Mesodermal cell (in vitro differentiated cells): ENCODE results near the gene RAB14.

ENCODE experiments used
- H3K27ac ChIP-seq: 2 replicates; pipeline ENCODE4 v1.7.0; 2013; ENCODE audit warnings: mild to moderate bottlenecking, low read depth, low read length, moderate library complexity; ENCODE audit not compliant: severe bottlenecking
- H3K36me3 ChIP-seq: 2 replicates; pipeline ENCODE4 v1.7.1; 2013; ENCODE audit warnings: mild to moderate bottlenecking, low read length, moderate library complexity; ENCODE audit not compliant: control insufficient read depth, insufficient read depth
- H3K4me1 ChIP-seq: one replicate; pipeline ENCODE4 v1.7.1; 2013; ENCODE audit warnings: mild to moderate bottlenecking, low read length; ENCODE audit not compliant: insufficient read depth, control insufficient read depth, poor library complexity, severe bottlenecking
- H3K4me3 ChIP-seq: 2 replicates; pipeline ENCODE4 v1.7.0; 2013; ENCODE audit warnings: low read length, control low read depth, mild to moderate bottlenecking; ENCODE audit not compliant: insufficient read depth, poor library complexity, severe bottlenecking; ENCODE audit errors: extremely low read depth
- H3K9me3 ChIP-seq: 2 replicates; pipeline ENCODE4 v1.7.1; 2013; ENCODE audit warnings: mild to moderate bottlenecking, low read length, moderate library complexity; ENCODE audit not compliant: control insufficient read depth
- WGBS, 2 experiments: methylation state at CpG; one replicate each; pipeline ENCODE4 v1.1.5; 2013; ENCODE audit warnings: missing lambda C conversion rate in 2 of 2; ENCODE audit not compliant: insufficient coverage in 2 of 2; 5-methylcytosine and 5-hydroxymethylcytosine counted together

Gene RAB14

GRCh38 chr9:121204121-121204520 is 2.5 kb upstream of the RAB14 start:
- Histone ChIP-seq H3K4me3 (no peak overlapping the region), H3K27ac (no peak overlapping the region), H3K4me1 (no peaks in the 10 kb centered on the region), H3K36me3 (no peaks in the 10 kb centered on the region), H3K9me3 (no peaks in the 10 kb centered on the region)
- WGBS, 2 experiments, result 80% methylated on average over 1 of the region's 2 CpGs; no CpG with 5 or more reads in 1 of the 2 experiments

DNA sequence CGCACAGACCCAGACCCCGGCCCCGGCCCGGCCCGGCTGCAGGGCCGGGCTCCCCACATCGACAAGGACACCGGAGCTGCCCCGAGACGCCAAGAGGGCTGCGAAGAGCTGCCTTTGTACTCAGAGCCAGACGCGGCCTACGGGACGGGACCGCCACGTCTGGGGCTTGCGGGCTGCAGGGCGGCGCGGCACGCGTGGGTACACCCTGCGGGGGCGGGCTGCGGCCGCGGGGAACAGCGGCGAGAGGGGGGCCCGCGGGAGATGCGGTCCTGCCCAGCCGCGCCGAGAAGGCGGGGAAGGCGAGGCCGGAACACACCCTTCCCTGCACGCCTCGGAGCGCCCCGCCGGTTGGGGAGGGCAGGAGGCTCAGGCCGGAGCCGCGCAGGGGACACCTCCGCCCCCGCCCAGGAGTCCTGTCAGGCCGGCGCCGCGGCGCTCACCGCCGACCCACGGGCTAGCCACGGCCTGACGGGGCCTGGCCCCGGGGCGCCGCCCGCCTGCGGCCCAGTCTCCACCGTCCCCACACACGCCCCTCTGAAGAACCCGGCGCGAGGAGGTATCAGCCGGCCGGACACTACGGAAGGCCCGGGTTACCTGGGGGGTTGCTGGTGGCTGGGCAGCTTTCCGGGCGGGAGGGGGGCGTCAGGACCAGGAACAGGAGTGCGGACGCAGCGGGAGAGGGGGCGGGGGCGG is 478 bp downstream of the RAB14 start:
- Histone ChIP-seq H3K4me1 (peaks cover 12% of the 10 kb centered on the region), H3K9me3 (no peaks in the 10 kb centered on the region), H3K4me3 (peak overlapping the region; percentile 94), H3K27ac (peak overlapping the region; percentile 81), H3K36me3 (no peaks in the 10 kb centered on the region)
- 0 to 1% methylated on average over 42 to 66 of the region's 81 CpGs for WGBS, 2 experiments

DNA sequence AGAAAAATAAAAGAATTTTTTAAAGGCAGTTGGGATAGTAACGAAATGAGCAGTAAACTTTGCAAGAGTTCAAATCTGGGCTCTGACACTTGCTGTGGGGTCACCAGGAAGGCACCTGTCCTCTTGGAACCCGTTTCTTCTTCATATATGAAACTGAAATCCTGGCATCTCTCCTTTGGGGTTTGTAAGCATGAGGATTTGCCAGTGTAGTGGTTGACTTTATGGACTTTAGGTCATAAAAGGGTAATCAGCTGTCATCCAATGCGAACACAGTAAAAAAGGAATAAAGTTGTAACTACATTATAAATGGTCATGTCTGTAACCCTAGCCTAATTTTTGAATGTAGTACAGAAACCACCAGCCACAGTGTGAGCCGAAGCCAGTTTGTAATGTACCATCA is 1.3 kb downstream of the RAB14 start:
- Histone ChIP-seq H3K9me3 (no peaks in the 10 kb centered on the region), H3K36me3 (no peaks in the 10 kb centered on the region), H3K4me3 (peak overlapping the region; percentile 94), H3K27ac (no peak overlapping the region), H3K4me1 (peaks cover 12% of the 10 kb centered on the region)
- 80% methylated on average over 1 of the region's 4 CpGs; no CpG with 5 or more reads in 1 of the 2 experiments for WGBS, 2 experiments

- Histone ChIP-seq H3K9me3 (no peaks in the 10 kb centered on the region), H3K4me3 (peak overlapping the region; percentile 94), H3K27ac (no peak overlapping the region), H3K4me1 (peaks cover 12% of the 10 kb centered on the region), H3K36me3 (no peaks in the 10 kb centered on the region)
- no CpG with 5 or more reads among the region's 2 CpGs for WGBS, 2 experiments
These were observed 1.7 kb downstream of the RAB14 start for GRCh38 chr9:121199921-121200320.

DNA sequence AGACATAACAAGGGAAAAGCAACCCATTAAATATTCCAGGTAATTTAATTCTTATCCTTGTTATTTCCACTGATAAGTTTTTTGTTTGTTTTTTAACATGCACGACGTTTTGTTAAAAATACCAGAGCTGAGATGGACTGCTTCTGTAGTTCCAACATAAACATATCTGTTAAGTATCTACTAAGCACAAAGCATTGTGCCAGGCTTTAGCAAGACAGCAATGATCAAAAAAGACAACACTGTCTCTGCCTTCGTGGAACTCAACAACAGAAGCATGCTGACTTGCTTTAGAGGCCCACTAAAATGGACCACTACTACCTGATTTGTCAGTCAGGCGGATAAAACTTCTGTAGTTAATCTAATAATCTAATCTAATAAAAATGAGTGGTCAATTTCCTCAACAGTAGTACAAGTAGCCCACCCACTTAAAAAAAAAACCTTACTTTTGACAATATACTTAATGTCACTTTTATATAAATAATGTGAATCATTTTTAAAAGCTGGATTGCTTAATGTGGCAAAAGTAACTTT is 3.1 kb downstream of the RAB14 start:
- peaks cover 12% of the 10 kb centered on the region for H3K4me1 ChIP-seq
- no peaks in the 10 kb centered on the region for H3K9me3 ChIP-seq
- no peak overlapping the region for H3K4me3 ChIP-seq
- H3K36me3 ChIP-seq, result no peaks in the 10 kb centered on the region
- H3K27ac ChIP-seq, result no peak overlapping the region
- WGBS, 2 experiments, result 20 to 81% methylated on average over 1 to 3 of the region's 4 CpGs

DNA sequence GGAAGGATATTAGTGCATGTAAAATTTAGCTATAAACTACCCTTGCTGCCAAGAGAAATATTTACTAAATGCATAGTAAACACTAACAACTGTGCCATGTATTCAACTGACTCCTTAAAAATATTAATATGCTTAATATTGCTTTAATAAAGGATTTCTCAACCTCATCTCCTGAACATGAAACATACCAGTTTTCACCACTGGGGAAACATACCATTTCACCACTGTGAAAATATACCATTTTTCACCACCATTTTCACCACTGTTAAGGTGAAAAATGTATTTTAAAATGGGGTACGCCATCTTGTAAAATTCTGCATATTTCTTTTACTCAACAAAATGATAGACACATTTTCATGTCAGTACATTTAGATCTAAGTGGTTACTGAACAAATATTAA is 4.5 kb downstream of the RAB14 start:
- Histone ChIP-seq H3K36me3 (no peaks in the 10 kb centered on the region), H3K4me3 (no peak overlapping the region), H3K27ac (no peak overlapping the region), H3K9me3 (no peaks in the 10 kb centered on the region), H3K4me1 (peaks cover 14% of the 10 kb centered on the region)
- no CpG with 5 or more reads among the region's 1 CpG for WGBS, 2 experiments

DNA sequence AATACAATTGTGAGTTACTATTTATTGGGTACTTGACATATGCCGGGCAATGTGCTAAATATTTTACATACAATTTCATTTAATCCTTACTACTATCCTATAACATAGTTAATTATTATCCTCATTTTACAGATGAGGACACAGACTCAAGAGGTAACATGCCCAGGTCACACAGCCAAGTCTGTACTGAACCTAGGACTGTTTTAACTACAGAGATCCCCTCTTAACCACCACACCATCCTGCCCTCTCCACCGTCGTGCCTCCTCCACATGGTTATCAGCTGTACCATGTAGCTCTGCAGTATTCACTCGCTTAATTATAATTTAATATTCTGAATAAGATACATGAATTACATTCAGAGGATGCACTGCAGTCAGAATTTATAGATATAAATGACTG is 5.3 kb downstream of the RAB14 start:
- Histone ChIP-seq H3K36me3 (no peaks in the 10 kb centered on the region), H3K27ac (no peak overlapping the region), H3K4me3 (no peak overlapping the region), H3K4me1 (peaks cover 14% of the 10 kb centered on the region), H3K9me3 (no peaks in the 10 kb centered on the region)
- 67% methylated on average over 1 of the region's 4 CpGs; no CpG with 5 or more reads in 1 of the 2 experiments for WGBS, 2 experiments

GRCh38 chr9:121194730-121195129 is 6.9 kb downstream of the RAB14 start:
- no CpG with 5 or more reads among the region's 1 CpG for WGBS, 2 experiments
- no peaks in the 10 kb centered on the region for H3K9me3 ChIP-seq
- H3K4me1 ChIP-seq, result peaks cover 18% of the 10 kb centered on the region
- H3K36me3 ChIP-seq, result peaks cover under 1% of the 10 kb centered on the region
- no peak overlapping the region for H3K4me3 ChIP-seq
- no peak overlapping the region for H3K27ac ChIP-seq

- Histone ChIP-seq H3K9me3 (no peaks in the 10 kb centered on the region), H3K4me1 (peaks cover 11% of the 10 kb centered on the region), H3K4me3 (no peak overlapping the region), H3K36me3 (peaks cover 6% of the 10 kb centered on the region), H3K27ac (no peak overlapping the region)
- no CpG with 5 or more reads among the region's 1 CpG for WGBS, 2 experiments
These were observed 8.6 kb downstream of the RAB14 start for GRCh38 chr9:121192959-121193640.

- no CpG with 5 or more reads among the region's 1 CpG for WGBS, 2 experiments
These were observed 9.2 kb downstream of the RAB14 start for GRCh38 chr9:121192518-121192917.

DNA sequence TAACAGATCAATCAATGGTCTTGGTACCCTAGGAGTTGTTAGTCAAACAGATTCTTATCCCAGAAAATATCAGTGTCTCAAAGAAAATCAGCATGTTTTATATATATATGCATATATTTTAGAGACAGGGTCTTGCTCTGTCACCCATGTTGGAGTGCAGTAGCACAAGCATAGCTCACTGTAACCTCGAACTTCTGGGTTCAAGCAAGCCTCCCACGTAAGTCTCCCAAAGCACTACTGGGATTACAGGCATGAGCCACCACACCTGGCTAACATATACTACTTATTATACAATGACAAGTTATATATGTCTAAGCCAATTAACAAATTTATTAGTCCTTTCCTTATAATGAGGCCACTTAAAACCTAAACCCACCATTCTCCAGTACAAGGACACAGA is 10.4 kb downstream of the RAB14 start:
- WGBS, 2 experiments, result 60 to 75% methylated on average over 1 of the region's 2 CpGs

More at GRCh38 chr9:121192518-121192917, 9.2 kb downstream of the RAB14 start:
- Histone ChIP-seq H3K9me3 (no peaks in the 10 kb centered on the region), H3K4me1 (peaks cover 11% of the 10 kb centered on the region), H3K27ac (no peak overlapping the region), H3K36me3 (peaks cover 6% of the 10 kb centered on the region), H3K4me3 (no peak overlapping the region)

More for the DNA sequence above, 10.4 kb downstream of the RAB14 start:
- peaks cover 8% of the 10 kb centered on the region for H3K36me3 ChIP-seq
- no peak overlapping the region for H3K4me3 ChIP-seq
- H3K4me1 ChIP-seq, result peaks cover 6% of the 10 kb centered on the region
- H3K27ac ChIP-seq, result no peak overlapping the region
- H3K9me3 ChIP-seq, result no peaks in the 10 kb centered on the region
